HEK293 (cell line): ENCODE measurements around the gene FAN1.

Source experiments
- BCL11A ChIP-seq: fragments of 450-650 bp; formaldehyde crosslinking; IDR thresholded peaks from 2 replicates; pipeline ENCODE4 v1.5.1; 2016; ENCODE audit warnings: low read depth, missing biosample characterization, missing genetic modification characterization
- CTCF ChIP-seq: fragments of 450-650 bp; formaldehyde crosslinking; IDR thresholded peaks from 2 replicates; pipeline ENCODE4 v1.5.1; 2016; ENCODE audit warnings: missing biosample characterization, missing genetic modification characterization
- GLI4 ChIP-seq: fragments of 450-650 bp; formaldehyde crosslinking; IDR thresholded peaks from 2 replicates; pipeline ENCODE4 v1.5.1; 2016; ENCODE audit warnings: missing biosample characterization, missing genetic modification characterization
- PRDM4 ChIP-seq: fragments of 450-650 bp; formaldehyde crosslinking; IDR thresholded peaks from 2 replicates; pipeline ENCODE4 v1.5.1; 2017; ENCODE audit warnings: missing biosample characterization, missing genetic modification characterization
- ZBTB48 ChIP-seq: fragments of 450-650 bp; formaldehyde crosslinking; IDR thresholded peaks from 2 replicates; pipeline ENCODE4 v1.5.1; 2016; ENCODE audit warnings: missing biosample characterization, missing genetic modification characterization
- ZFP41 ChIP-seq: fragments of 450-650 bp; formaldehyde crosslinking; IDR thresholded peaks from 2 replicates; pipeline ENCODE4 v1.5.1; 2016; ENCODE audit warnings: missing biosample characterization, missing genetic modification characterization, borderline replicate concordance
- ZNF518A ChIP-seq: fragments of 450-650 bp; formaldehyde crosslinking; conservative IDR thresholded peaks from 2 replicates; pipeline ENCODE4 v1.5.1; 2016; ENCODE audit warnings: low read depth, missing biosample characterization, missing genetic modification characterization
- ZNF747 ChIP-seq: fragments of 450-650 bp; formaldehyde crosslinking; IDR thresholded peaks from 2 replicates; pipeline ENCODE4 v1.5.1; 2016; ENCODE audit warnings: missing biosample characterization, missing genetic modification characterization
- ZNF776 ChIP-seq: fragments of 450-650 bp; formaldehyde crosslinking; IDR thresholded peaks from 2 replicates; pipeline ENCODE4 v1.5.0; 2017; ENCODE audit warnings: missing biosample characterization, missing genetic modification characterization, borderline replicate concordance
- TF ChIP-seq, protein P1 (sequence below): fragments of 450-650 bp; formaldehyde crosslinking; IDR thresholded peaks from 2 replicates; pipeline ENCODE4 v1.5.1; 2016; ENCODE audit warnings: missing biosample characterization, missing genetic modification characterization
- TF ChIP-seq, protein P2 (sequence below): fragments of 450-650 bp; formaldehyde crosslinking; IDR thresholded peaks from 2 replicates; pipeline ENCODE4 v1.5.1; 2016; ENCODE audit warnings: missing biosample characterization, missing genetic modification characterization
- TF ChIP-seq, protein P3 (sequence below): fragments of 450-650 bp; formaldehyde crosslinking; IDR thresholded peaks from 2 replicates; pipeline ENCODE4 v1.5.1; 2017; ENCODE audit warnings: missing biosample characterization, mild to moderate bottlenecking, missing genetic modification characterization, moderate library complexity

GRCh38 chr15:30985081-30985531 lies 81.4 kb downstream of the FAN1 start:
- TF ChIP-seq GLI4 (tag by site-specific recombination) (no peak), ZFP41 (no peak), PRDM4 (tag by site-specific recombination) (no peak), ZNF776 (tag by site-specific recombination) (no peak), ZNF518A (tag by site-specific recombination) (no peak), ZBTB48 (tag by site-specific recombination) (no peak), CTCF (no peak), BCL11A (tag by site-specific recombination) (no peak), ZNF747 (tag by site-specific recombination) (no peak)
- TF ChIP-seq, protein P1, sequence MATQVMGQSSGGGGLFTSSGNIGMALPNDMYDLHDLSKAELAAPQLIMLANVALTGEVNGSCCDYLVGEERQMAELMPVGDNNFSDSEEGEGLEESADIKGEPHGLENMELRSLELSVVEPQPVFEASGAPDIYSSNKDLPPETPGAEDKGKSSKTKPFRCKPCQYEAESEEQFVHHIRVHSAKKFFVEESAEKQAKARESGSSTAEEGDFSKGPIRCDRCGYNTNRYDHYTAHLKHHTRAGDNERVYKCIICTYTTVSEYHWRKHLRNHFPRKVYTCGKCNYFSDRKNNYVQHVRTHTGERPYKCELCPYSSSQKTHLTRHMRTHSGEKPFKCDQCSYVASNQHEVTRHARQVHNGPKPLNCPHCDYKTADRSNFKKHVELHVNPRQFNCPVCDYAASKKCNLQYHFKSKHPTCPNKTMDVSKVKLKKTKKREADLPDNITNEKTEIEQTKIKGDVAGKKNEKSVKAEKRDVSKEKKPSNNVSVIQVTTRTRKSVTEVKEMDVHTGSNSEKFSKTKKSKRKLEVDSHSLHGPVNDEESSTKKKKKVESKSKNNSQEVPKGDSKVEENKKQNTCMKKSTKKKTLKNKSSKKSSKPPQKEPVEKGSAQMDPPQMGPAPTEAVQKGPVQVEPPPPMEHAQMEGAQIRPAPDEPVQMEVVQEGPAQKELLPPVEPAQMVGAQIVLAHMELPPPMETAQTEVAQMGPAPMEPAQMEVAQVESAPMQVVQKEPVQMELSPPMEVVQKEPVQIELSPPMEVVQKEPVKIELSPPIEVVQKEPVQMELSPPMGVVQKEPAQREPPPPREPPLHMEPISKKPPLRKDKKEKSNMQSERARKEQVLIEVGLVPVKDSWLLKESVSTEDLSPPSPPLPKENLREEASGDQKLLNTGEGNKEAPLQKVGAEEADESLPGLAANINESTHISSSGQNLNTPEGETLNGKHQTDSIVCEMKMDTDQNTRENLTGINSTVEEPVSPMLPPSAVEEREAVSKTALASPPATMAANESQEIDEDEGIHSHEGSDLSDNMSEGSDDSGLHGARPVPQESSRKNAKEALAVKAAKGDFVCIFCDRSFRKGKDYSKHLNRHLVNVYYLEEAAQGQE (tag by site-specific recombination): no peak
- TF ChIP-seq, protein P2, sequence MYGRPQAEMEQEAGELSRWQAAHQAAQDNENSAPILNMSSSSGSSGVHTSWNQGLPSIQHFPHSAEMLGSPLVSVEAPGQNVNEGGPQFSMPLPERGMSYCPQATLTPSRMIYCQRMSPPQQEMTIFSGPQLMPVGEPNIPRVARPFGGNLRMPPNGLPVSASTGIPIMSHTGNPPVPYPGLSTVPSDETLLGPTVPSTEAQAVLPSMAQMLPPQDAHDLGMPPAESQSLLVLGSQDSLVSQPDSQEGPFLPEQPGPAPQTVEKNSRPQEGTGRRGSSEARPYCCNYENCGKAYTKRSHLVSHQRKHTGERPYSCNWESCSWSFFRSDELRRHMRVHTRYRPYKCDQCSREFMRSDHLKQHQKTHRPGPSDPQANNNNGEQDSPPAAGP (tag by site-specific recombination): no peak
- TF ChIP-seq, protein P3, sequence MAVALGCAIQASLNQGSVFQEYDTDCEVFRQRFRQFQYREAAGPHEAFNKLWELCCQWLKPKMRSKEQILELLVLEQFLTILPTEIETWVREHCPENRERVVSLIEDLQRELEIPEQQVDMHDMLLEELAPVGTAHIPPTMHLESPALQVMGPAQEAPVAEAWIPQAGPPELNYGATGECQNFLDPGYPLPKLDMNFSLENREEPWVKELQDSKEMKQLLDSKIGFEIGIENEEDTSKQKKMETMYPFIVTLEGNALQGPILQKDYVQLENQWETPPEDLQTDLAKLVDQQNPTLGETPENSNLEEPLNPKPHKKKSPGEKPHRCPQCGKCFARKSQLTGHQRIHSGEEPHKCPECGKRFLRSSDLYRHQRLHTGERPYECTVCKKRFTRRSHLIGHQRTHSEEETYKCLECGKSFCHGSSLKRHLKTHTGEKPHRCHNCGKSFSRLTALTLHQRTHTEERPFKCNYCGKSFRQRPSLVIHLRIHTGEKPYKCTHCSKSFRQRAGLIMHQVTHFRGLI: no peak
